ENCODE results near the gene CALHM5.

Gene CALHM5

DNA sequence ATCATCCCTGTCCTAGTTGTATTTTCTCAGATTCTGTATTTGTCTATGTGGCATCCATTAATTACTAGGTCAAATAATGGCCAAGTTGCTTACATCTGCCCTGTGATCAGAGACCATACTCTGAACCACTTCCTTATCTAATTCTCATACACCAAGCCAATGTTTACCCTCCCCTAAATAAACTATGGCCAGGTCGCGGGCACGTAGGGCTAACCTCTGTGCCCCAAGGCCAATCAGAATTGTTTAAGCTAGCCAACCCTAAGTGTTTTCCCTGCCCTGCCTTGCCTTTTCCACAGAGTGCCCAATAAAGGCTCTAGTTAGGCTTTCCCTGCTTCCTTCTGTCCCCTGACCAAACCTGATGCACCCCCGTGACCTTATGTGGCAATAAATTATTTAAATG, 39.4 kb downstream of the CALHM5 start:
- DNase-seq (ENCODE audit: low read depth), result no peak

DNA sequence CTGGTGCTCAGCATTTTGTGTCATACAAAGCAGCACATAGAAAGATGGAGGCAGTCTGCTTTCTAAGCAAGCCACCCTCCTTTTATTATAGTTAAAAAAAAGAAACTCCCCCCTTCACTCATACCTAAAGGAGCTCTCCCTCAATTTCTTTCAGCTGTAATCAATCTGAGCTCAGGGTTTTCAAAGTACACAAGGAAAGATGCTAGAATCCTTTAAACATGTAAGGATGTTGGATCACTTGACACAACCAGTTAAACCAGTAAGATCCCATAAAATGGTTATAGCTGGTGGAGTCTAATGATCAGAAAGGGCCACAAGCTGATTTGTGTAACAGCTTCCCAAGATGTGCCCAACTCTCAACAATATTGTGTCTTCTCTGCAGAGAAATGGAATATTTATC, 42.0 kb downstream of the CALHM5 start, which contains the start of gene CALHM4:
Gene CALHM4, plus strand, starts transcription at position 301 of the 400 bp plus-strand sequence. Its CDS starts 43 bp downstream, at position 344.
- no peak for DNase-seq (ENCODE audit: low read depth)

DNA sequence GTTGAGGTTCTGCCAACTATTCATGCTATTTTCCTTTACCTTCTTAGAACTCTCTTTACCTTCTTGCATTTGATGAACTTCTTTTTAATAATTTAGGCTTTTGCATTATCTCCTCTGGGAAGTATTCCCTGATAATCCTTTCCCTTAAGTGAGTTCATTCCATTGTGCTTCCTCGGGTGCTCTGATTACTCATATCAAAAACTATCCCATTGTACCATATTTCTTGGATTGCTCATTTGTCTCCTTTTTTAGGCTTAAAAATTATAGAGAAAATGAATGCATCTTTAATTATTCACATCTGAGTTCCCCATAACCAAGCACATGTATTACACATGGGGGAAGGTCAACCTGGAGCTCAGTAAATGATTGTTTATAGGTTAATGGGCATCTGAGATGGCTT, 44.6 kb downstream of the CALHM5 start:
- DNase-seq (ENCODE audit: low read depth), result peak; percentile 75

DNA sequence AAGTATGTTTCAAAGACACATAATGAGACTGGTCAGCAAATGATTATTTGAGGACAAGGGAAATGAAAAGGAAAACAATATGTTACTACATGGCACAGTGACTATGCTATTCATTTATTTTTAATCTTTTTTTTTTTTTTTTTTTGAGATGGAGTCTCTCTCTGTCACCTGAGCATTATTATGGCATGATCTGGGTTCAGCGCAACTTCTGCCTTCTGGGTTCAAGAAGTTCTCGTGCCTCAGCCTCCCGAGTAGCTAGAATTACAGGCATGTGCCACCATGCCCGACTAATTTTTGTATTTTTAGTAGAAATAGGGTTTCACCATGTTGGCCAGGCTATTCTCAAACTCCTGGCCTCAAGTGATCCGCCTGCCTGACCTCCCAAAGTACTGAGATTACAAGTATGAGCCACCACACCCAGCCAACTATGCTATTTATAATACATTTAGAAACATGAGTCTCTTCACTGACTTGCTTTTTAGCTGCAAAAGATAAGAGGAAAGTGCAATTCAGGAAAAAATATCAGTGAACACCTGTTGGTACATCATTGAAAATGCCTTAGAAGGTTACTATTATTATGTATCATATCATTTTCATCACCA, 45.5 kb downstream of the CALHM5 start:
- peak; percentile 36 for DNase-seq (ENCODE audit: low read depth)

DNA sequence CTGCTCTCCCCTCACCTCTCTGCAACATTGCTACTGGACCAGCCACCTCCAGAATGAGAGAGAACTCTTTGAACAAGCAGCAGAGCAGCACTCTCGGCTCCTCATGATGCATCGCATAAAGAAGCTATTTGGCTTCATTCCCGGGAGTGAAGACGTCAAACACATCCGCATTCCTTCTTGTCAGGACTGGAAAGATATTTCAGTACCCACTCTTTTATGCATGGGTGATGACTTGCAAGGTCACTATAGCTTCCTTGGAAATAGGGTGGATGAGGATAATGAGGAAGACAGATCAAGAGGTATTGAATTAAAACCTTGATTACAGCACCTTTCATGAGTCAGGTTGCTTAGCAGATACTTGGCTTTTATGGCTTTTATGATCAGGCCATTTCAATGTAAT, 46.5 kb downstream of the CALHM5 start:
- DNase-seq (ENCODE audit: low read depth), result peak; percentile 98

DNA sequence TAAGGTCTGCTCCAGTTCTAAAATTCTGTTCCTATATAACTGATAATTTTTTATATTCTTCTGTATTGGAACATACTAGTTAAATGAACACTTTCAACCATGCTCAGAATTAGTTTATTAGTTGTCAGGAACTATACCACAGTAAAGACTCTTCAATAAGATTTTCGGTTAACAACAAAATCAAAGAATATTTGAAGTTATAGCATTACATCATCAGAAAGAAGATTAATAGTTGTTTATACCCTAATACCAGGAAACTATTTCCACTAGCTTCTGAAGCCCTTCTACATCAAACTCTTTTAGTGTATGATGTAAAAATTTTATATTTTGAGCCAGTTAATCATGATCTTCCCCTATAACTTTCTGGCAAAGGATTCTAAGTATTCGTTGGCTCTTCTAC, 48.7 kb downstream of the CALHM5 start:
- no peak for DNase-seq (ENCODE audit: low read depth)

DNA sequence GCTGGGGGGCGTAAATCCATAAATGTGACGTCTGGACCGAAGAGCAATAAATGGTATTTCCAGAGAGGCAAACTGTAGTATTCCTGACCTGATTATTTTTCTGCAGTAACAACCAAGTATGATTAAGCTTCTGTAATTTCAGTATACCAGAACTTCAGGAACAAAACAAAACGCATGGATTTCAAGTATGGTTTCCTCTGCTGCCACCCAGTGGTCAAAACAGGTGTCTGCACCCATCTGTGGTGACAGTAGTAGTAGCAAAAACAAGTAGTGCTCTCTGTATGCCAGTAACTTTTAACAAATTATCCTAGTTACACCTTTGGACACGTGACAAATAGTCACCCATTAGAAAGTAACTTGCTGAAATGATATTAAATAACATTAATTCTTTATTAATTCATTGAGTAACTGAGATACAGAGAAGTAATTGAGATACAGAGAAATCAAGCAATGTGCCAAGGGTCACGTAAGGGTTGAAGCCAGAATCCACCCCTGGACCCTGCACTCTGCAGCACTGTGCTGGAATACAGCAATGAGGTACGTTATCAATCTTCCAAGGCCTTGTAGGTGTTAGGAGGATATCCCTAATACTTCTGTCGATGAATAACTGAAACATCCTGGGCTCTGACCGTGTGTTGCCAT, 50.1 kb downstream of the CALHM5 start:
- peak; percentile 69 for DNase-seq (ENCODE audit: low read depth)

DNA sequence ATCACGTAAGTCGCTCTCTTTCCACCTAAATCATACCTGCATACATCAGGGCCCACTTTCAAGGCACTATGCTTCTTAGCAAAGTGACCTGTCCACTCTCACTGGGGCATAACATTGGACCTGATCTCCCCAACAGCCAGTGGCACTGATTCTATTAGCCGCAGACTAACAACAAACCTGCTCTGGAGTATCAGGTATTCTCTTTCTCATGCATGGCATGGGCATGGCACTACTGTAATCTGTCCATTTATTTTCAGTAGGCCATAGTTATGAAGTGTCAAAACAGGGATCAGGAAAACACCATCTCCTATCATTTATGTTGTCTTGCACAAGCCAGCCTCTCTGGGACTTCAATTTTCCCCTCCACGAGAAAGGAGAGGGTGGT, 50.6 kb downstream of the CALHM5 start:
- no peak for DNase-seq (ENCODE audit: low read depth)

DNA sequence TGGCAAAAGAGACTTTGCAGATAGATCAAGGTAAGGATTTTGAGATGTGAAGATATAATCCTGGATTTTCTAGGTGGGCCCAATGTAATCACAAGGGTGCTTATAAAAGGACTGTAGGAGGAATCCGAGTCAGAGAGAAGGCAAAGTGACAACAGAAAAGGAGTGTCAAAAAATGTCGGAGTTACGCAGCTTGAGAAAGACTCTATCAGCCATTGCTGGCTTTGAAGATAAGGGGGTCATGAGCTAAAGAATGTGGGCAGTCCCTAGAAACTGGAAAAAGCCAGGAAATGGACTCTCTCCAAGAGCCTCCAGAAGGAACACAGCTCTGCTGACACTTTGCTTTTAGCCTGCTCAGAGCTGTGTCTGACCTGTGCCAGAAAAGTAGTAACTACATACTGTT, 51.2 kb downstream of the CALHM5 start:
- DNase-seq (ENCODE audit: low read depth), result no peak

DNA sequence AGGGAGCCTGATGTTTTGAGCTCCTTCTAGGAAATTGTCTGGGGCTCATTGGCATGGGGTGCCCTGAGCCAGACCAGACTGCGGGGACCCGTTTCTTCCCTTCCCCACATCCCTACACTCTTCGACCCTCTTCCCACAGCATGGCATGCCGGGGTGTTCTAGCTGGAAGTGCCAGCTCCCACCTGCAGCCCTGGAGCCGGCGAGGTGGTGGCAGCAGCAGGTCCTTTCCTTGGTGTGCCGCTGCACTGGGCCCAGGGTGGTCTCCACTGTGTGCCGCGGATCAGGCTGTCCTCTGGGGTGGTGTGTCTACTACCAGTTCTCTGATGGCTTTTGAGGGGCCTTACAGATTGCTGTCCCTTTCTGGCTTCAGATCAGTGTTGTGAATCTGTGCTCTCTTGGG, 52.4 kb downstream of the CALHM5 start:
- DNase-seq (ENCODE audit: low read depth), result no peak

DNA sequence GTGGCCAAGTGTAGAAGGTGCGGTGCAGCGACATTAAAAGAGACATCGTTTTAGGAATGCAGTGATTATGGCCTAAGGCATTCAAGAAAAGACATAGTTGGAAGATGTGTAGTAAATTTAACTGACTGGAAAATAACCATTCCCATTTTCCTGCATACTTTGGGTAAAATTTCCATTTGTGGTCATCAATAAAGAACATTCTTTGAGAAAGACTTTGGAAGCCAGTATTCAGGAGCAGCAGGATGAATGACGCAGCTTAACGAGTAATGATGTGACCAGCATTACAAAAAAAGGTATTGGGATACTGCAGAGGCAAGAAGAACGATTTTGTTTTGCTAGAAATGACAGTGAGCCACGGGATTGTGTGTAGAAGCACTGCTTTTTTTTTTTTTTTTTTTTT, 52.9 kb downstream of the CALHM5 start:
- DNase-seq (ENCODE audit: low read depth), result no peak

DNA sequence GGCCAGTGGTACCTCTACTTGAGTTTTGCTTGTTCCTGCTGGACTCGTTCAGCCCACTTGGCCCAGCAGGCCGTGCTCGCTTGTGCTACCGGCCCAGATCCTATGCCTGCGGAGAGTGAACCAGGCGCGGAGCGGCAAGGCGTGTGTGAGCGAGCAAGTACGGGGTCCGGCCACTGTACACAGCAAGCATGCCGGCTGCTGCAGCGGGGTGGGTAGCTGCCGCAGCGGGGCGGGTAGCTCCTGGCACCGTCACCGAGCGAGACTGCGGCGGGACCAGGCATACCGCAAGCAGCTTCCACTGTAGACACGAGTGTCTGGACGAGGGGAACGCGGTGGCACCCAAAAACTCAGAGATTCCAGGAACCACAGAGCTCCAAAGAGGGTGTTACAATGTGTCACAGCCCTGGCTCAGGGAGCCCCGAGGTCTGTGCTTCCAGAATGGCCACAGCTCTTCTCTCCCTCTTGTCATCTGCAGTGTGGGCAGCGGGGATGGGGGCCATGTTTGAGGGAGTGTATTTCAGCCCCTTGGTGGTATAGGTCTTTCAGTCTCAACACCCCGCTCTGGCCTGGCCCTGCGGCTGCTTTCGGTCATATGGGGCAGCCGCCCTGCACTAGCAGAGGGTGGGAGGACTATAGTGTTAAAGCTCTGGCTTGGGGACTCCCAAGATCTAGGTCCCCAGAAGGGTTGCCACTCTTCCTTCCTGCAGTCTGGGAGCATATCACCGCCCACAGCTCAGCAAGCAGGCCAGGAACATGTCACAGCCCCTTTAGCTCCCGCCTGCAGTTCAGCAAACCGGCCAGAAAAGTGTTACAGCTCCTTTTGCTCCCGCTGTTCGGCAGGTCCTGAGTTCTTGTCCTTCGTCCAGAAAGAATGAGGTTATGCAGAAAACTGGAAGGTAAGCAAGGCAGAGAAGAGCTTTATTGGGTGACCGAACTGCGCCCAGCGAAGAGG, 53.8 kb downstream of the CALHM5 start:
- DNase-seq (ENCODE audit: low read depth), result no peak

DNA sequence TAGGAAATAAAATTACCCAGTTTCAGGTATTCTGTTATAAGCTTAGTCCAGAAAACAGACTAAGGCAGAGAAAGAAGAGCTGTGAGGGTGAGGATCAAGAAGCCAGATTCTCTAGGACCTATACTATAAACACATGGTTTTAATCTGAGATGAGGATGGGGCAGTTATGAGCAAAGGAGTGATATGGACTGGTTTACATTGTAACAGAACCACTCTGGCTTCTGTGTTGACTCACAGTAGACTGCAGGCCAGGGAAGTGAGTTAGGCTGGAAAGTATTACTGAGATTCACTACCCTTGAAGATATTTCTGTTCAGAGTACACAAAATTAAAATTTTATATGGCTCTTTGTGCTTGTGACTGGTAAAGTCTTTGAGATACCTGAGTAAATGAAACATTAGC, 56.7 kb downstream of the CALHM5 start:
- peak; percentile 46 for DNase-seq (ENCODE audit: low read depth)

DNA sequence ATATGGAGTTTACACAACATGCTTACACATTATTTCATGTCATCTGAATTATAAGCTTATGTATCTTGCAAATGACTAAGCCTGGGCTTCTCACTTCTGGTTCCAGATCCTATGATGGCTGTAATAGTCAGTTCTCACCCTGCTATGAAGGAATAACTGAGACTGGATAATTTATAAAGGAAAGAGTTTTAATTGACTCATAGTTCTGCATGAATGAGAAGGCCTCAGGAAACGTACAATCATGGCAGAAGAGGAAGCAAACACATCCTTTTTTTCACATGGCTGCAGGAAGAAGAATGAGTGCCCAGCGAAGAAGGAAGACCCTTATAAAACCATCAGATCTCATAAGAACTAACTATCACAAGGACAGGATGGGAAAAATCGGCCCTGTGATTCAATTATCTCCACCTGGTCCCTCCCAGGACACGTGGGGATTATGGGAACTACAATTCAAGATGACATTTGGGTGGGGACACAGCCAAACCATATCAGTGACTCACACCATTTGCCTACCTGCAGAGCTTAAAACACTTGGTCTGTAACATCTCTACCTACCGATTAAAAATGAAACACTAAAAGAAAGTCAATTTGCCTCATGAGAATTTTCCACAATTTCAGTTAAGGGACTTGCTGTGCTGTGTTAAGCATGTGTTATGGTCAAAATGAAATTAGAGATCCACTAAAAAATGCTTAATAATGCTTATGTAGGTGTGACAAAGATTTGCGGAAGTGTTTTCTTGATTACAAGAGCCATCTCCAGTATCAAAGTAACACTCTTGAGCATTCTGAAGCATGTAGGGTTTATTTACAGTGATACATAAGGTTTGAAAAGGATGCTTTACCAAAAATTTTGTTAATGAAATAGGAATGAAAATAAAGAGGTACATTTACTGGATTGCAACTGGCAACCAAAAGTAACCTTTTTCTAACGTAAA, 57.6 kb downstream of the CALHM5 start:
- no peak for DNase-seq (ENCODE audit: low read depth)

DNA sequence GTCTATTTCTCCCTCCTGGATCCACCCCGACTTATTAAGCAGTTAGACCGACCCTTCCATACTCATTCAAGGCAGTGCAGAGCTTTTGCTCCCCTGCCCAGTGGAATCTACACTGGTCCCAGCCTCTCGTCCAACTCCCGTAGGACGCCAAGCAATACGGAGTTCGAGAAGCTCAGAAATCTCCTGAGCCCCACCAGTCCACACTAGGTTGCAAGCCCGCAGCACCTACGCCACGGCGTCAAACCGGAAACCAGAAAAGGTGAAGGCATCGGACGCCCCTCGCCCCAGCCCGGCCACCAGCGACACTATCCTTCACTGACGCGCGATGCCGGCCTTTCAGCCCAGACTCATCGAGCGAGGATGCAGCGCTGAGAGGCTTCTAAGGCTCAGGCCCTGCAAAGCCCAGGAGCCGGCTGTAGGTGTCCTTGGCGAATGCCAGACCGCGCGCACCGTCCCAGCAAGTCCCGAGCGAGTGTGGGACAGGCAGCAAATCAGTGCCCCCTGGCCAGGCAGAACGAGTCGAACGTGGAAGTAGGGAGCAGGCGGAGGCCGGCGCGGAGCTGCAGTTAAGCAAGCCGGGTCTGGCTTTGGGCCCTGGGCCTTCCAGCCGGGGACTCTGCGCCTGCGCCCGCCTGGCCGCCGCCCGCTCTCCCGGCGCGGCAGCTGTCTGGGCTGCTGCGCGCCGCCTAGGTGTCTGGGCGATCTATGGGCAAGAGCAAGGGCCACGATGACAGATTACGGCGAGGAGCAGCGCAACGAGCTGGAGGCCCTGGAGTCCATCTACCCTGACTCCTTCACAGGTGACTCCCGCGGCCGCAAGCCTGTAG, 59.6 kb downstream of the CALHM5 start, which contains the start of gene RWDD1:
Gene RWDD1, plus strand, starts transcription at position 649 of the 827 bp plus-strand sequence. Its CDS starts 79 bp downstream, at position 728.
- DNase-seq (ENCODE audit: low read depth), result peak; percentile 100

DNA sequence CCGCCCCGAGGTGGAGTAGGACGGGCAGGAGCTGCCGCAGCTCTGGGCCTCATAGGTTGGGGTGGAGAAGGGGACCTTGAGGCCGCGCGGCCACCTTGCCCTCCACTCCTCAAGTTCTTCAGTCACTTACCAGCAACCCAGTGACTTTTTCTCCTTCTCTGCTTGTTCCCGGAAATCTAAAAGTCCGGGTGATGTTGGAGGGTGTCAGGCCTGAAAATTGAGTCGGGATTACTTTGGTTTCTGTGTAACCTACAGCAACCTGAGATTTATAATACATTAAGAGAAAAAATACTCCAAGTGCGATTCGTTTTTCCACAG, 60.2 kb downstream of the CALHM5 start:
- no peak for DNase-seq (ENCODE audit: low read depth)

DNA sequence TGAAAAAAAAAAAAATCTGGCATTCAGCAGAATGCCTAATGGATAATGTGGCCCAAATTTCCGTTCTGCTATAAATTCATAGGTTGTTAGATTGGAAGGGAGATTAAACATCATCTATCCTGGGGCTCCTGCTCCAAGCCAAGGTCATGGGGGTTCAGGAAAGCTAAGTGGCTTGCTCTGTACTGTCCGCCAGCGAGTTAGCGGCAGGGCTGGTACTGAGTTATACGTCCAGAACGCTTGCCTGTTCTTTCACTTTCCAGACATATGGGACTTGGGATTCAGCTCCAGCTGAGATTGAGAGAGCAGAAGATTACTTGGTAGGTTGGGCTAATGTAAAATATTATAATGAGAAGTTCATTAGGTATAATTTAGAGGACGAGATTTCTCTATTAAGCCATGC, 60.7 kb downstream of the CALHM5 start:
- peak; percentile 67 for DNase-seq (ENCODE audit: low read depth)

Data from iris pigment epithelial cell (primary cell).